Hepatocyte (in vitro differentiated cells): ENCODE results near the gene MVD. TPM values are rescaled to one million over a fixed set of nuclear protein-coding genes. Genes with fewer than 3 reads are reported as not detected.
A peak's percentile ranks its signal among the peaks of the same experiment; 100 is the strongest.

Experiments used
- DNase-seq: peaks from one replicate; pipeline ENCODE4 v3.0.0-alpha.2; 2016; ENCODE audit warnings: low spot score
- H2AFZ ChIP-seq: fragments of 200-600 bp; sonication (generic); 2 replicates; pipeline ENCODE4 v1.6.0; 2016; ENCODE audit warnings: antibody characterized with exemption, mild to moderate bottlenecking
- H3K27ac ChIP-seq: fragments of 200-600 bp; sonication (generic); 2 replicates; pipeline ENCODE4 v1.5.1; 2016; ENCODE audit warnings: mild to moderate bottlenecking
- H3K27me3 ChIP-seq: fragments of 200-600 bp; sonication (generic); 2 replicates; pipeline ENCODE4 v1.6.1; 2016
- H3K36me3 ChIP-seq: fragments of 200-600 bp; sonication (generic); replicated peaks from 2 replicates; pipeline ENCODE4 v1.5.1; 2016; ENCODE audit warnings: low read depth; ENCODE audit not compliant: insufficient read depth
- H3K4me1 ChIP-seq: fragments of 200-600 bp; sonication (generic); 2 replicates; pipeline ENCODE4 v1.5.1; 2016; ENCODE audit warnings: mild to moderate bottlenecking, moderate library complexity; ENCODE audit not compliant: insufficient read depth
- H3K4me2 ChIP-seq: fragments of 200-600 bp; sonication (generic); 2 replicates; pipeline ENCODE4 v1.6.0; 2016
- H3K4me3 ChIP-seq: fragments of 200-600 bp; sonication (generic); 2 replicates; pipeline ENCODE4 v1.5.1; 2016; ENCODE audit warnings: mild to moderate bottlenecking
- H3K79me2 ChIP-seq: fragments of 200-600 bp; sonication (generic); 2 replicates; pipeline ENCODE4 v1.6.0; 2017; ENCODE audit warnings: mild to moderate bottlenecking
- H3K9me2 ChIP-seq: fragments of 200-600 bp; sonication (generic); replicated peaks from 2 replicates; pipeline ENCODE4 v1.6.0; 2017; ENCODE audit warnings: mild to moderate bottlenecking; ENCODE audit not compliant: insufficient read depth
- H3K9me3 ChIP-seq: fragments of 200-600 bp; sonication (generic); 2 replicates; pipeline ENCODE4 v1.5.1; 2016; ENCODE audit warnings: low read depth, mild to moderate bottlenecking
- H4K20me1 ChIP-seq: fragments of 200-600 bp; sonication (generic); 2 replicates; pipeline ENCODE4 v1.6.0; 2016; ENCODE audit warnings: mild to moderate bottlenecking; ENCODE audit not compliant: insufficient read depth, poor library complexity, severe bottlenecking
- CTCF ChIP-seq: fragments of 200-600 bp; sonication (generic); IDR thresholded peaks from 2 replicates; pipeline ENCODE4 v1.5.1; 2016; ENCODE audit warnings: antibody characterized with exemption, mild to moderate bottlenecking; ENCODE audit not compliant: poor library complexity
- EZH2 ChIP-seq: fragments of 200-600 bp; sonication (generic); IDR thresholded peaks from 2 replicates; pipeline ENCODE4 v1.6.1; 2016; ENCODE audit warnings: antibody characterized with exemption, mild to moderate bottlenecking, borderline replicate concordance
- EZH2phosphoT487 ChIP-seq: fragments of 200-600 bp; sonication (generic); IDR thresholded peaks from one replicate; pipeline ENCODE4 v1.6.1; 2018; ENCODE audit warnings: antibody characterized with exemption, mild to moderate bottlenecking, low read depth, moderate library complexity; ENCODE audit not compliant: unreplicated experiment, severe bottlenecking
- WGBS: methylation state at CpG from one replicate; pipeline ENCODE4 v1.1.6; 2016; ENCODE audit warnings: low lambda C conversion rate; ENCODE audit errors: missing lambda C conversion rate; 5-methylcytosine and 5-hydroxymethylcytosine counted together
- polyA plus RNA-seq: library from polyadenylated mRNA; unstranded; fragments of >200 nt; fragmentation: Nextera tagmentation; extraction: Ambion mirVana; gene quantifications from 2 replicates; pipeline ENCODE4 v1.2.1, GENCODE V29; 2016
- total RNA-seq: library from RNA; depleted of rRNA; stranded (reverse); fragments of >200 nt; gene quantifications from 2 replicates; pipeline ENCODE4 v1.2.3, GENCODE V29; 2014

MVD gene
- total and polyA plus RNA-seq, 2 experiments from 2014 or later: 71.9 to 152 TPM

GRCh38 chr16:88651989-88652761, 10.7 kb downstream of the MVD start:
- Histone ChIP-seq H3K79me2 (peaks cover 15% of the 10 kb centered on the region), H3K4me3 (no peak overlapping the region), H3K4me2 (peak overlapping the region; percentile 99), H4K20me1 (peaks cover 6% of the 10 kb centered on the region), H3K36me3 (no peaks in the 10 kb centered on the region), H3K27ac (peak overlapping the region; percentile 91), H3K4me1 (peaks cover 15% of the 10 kb centered on the region), H3K9me2 (no peaks in the 10 kb centered on the region), H2AFZ (no peak overlapping the region), H3K27me3 (no peaks in the 10 kb centered on the region), H3K9me3 (no peaks in the 10 kb centered on the region)
- DNase-seq: no peak
- WGBS: 91% methylated on average over 29 of the region's 29 CpGs
- TF ChIP-seq CTCF (no peak), EZH2phosphoT487 (no peak), EZH2 (no peak)

GRCh38 chr16:88651276-88651988, 11.5 kb downstream of the MVD start:
- 55% methylated on average over 23 of the region's 24 CpGs for WGBS
- H3K36me3 ChIP-seq: no peaks in the 10 kb centered on the region

GRCh38 chr16:88650749-88651275, 12.1 kb downstream of the MVD start, which contains the start of gene CYBA:
CYBA (minus strand) TSS chr16:88651053; CDS start chr16:88651013, 40 bp downstream.
- H3K9me2 ChIP-seq: no peaks in the 10 kb centered on the region
- no peaks in the 10 kb centered on the region for H3K27me3 ChIP-seq
- H2AFZ ChIP-seq: peak within 1 kb of the TSS; percentile 37
- no peaks in the 10 kb centered on the region for H3K9me3 ChIP-seq
- peak within 1 kb of the TSS; percentile 91 for H3K27ac ChIP-seq
- peaks cover 15% of the 10 kb centered on the region for H3K4me1 ChIP-seq
- WGBS: 6% methylated on average over 10 of the region's 41 CpGs
- peaks cover 15% of the 10 kb centered on the region for H3K79me2 ChIP-seq
- peak within 1 kb of the TSS; percentile 82 for H3K4me3 ChIP-seq
- DNase-seq: peak; percentile 88
- H3K4me2 ChIP-seq: peak within 1 kb of the TSS; percentile 99
- H3K36me3 ChIP-seq: no peaks in the 10 kb centered on the region
- peaks cover 6% of the 10 kb centered on the region for H4K20me1 ChIP-seq
- TF ChIP-seq EZH2: no peak
- TF ChIP-seq EZH2phosphoT487: no peak
- TF ChIP-seq CTCF: no peak

More at GRCh38 chr16:88651276-88651988, 11.5 kb downstream of the MVD start:
- peak overlapping the region; percentile 91 for H3K27ac ChIP-seq
- H3K4me3 ChIP-seq: peak overlapping the region; percentile 82
- H4K20me1 ChIP-seq: peaks cover 6% of the 10 kb centered on the region
- TF ChIP-seq EZH2: no peak
- no peak for TF ChIP-seq EZH2phosphoT487
- TF ChIP-seq CTCF: no peak
- peak; percentile 73 for DNase-seq
- H3K9me3 ChIP-seq: no peaks in the 10 kb centered on the region
- no peaks in the 10 kb centered on the region for H3K27me3 ChIP-seq
- H2AFZ ChIP-seq: no peak overlapping the region
- H3K9me2 ChIP-seq: no peaks in the 10 kb centered on the region
- peaks cover 15% of the 10 kb centered on the region for H3K4me1 ChIP-seq
- peaks cover 15% of the 10 kb centered on the region for H3K79me2 ChIP-seq
- H3K4me2 ChIP-seq: peak overlapping the region; percentile 99
